ENCODE data around the gene KRTAP5-7. TPM values are rescaled to one million over a fixed set of nuclear protein-coding genes. Genes with fewer than 3 reads are reported as not detected.

KRTAP5-7 gene
- total RNA-seq, 1 experiment from 2014 or later: not detected

- H3K4me3 ChIP-seq (ENCODE audit: low read depth, low read length): no peak overlapping the region
- no TSS peak for BruUV-seq (replicated peaks)
- Mint-ChIP-seq H3K4me1 (ENCODE audit: low read depth, unreplicated experiment) (peaks cover 24% of the 10 kb centered on the region), H3K9me3 (ENCODE audit: unreplicated experiment) (peaks cover 4% of the 10 kb centered on the region), H3K27me3 (ENCODE audit: insufficient read depth, unreplicated experiment) (no peaks in the 10 kb centered on the region), H3K4me3 (ENCODE audit: unreplicated experiment) (no peak overlapping the region), H3K27ac (ENCODE audit: unreplicated experiment) (no peak overlapping the region), H3K36me3 (ENCODE audit: insufficient read depth, unreplicated experiment) (no peaks in the 10 kb centered on the region)
- H3K36me3 ChIP-seq (ENCODE audit: control insufficient read depth, insufficient read depth, low read length): no peaks in the 10 kb centered on the region
- CTCF ChIA-PET: interaction anchor here (0.9 kb wide), 1 partner anchor 37 kb away, joined by 3 read pairs; no protein-coding TSS in a partner anchor
- H3K9me3 ChIP-seq: no peaks in the 10 kb centered on the region
- intact Hi-C loops (cut with micrococcal nuclease; ENCODE audit: unreplicated experiment): no loop called here
- POLR2A ChIA-PET: no interaction called here
- DNase-seq: peak in 1 of 2 experiments; percentile 30
- TF ChIP-seq CTCF (IDR thresholded peaks at IDR 0.05; ENCODE audit: insufficient read depth in 1 of 2, low read depth in 1 of 2, low read length in 1 of 2, severe bottlenecking in 1 of 2, unreplicated experiment in 1 of 2): no peak
- no peaks in the 10 kb centered on the region for H3K27me3 ChIP-seq (replicated peaks; ENCODE audit: control insufficient read depth, insufficient read depth, low read length)
- H3K4me1 ChIP-seq: peaks cover 19% of the 10 kb centered on the region
These were observed 1.1 kb upstream of the KRTAP5-7 start for GRCh38 chr11:71525938-71526495.

- no peak for TF ChIP-seq CTCF (IDR thresholded peaks at IDR 0.05; ENCODE audit: insufficient read depth in 1 of 2, low read depth in 1 of 2, low read length in 1 of 2, severe bottlenecking in 1 of 2, unreplicated experiment in 1 of 2)
- Mint-ChIP-seq H3K27ac (ENCODE audit: unreplicated experiment) (no peak overlapping the region), H3K36me3 (ENCODE audit: insufficient read depth, unreplicated experiment) (no peaks in the 10 kb centered on the region), H3K27me3 (ENCODE audit: insufficient read depth, unreplicated experiment) (no peaks in the 10 kb centered on the region), H3K4me1 (ENCODE audit: low read depth, unreplicated experiment) (peaks cover 24% of the 10 kb centered on the region), H3K9me3 (ENCODE audit: unreplicated experiment) (no peaks in the 10 kb centered on the region), H3K4me3 (ENCODE audit: unreplicated experiment) (no peak overlapping the region)
- Histone ChIP-seq H3K9me3 (no peaks in the 10 kb centered on the region), H3K4me1 (peaks cover 19% of the 10 kb centered on the region), H3K36me3 (ENCODE audit: control insufficient read depth, insufficient read depth, low read length) (no peaks in the 10 kb centered on the region), H3K27me3 (replicated peaks; ENCODE audit: control insufficient read depth, insufficient read depth, low read length) (no peaks in the 10 kb centered on the region), H3K4me3 (ENCODE audit: low read depth, low read length) (no peak overlapping the region)
- intact Hi-C loops (cut with micrococcal nuclease; ENCODE audit: unreplicated experiment): no loop called here
- no TSS peak for BruUV-seq (replicated peaks)
- DNase-seq: peak in 1 of 2 experiments; percentile 27
- POLR2A ChIA-PET: interaction anchor here (0.6 kb wide), 1 partner anchor 574 kb away, joined by 3 read pairs; no protein-coding TSS in a partner anchor
- CTCF ChIA-PET: interaction anchor here (0.6 to 0.7 kb wide), 2 partner anchors 36 to 1044 kb away, joined by 3 to 7 read pairs; no protein-coding TSS in a partner anchor
These were observed 626 bp downstream of the KRTAP5-7 start for GRCh38 chr11:71527576-71528210.

GRCh38 chr11:71530602-71531001, 3.5 kb downstream of the KRTAP5-7 start:
- Mint-ChIP-seq H3K4me1 (ENCODE audit: low read depth, unreplicated experiment) (peaks cover 28% of the 10 kb centered on the region), H3K4me3 (ENCODE audit: unreplicated experiment) (no peak overlapping the region), H3K27ac (ENCODE audit: unreplicated experiment) (no peak overlapping the region), H3K36me3 (ENCODE audit: insufficient read depth, unreplicated experiment) (no peaks in the 10 kb centered on the region), H3K9me3 (ENCODE audit: unreplicated experiment) (no peaks in the 10 kb centered on the region), H3K27me3 (ENCODE audit: insufficient read depth, unreplicated experiment) (no peaks in the 10 kb centered on the region)
- POLR2A ChIA-PET: no interaction called here
- Histone ChIP-seq H3K4me1 (peaks cover 16% of the 10 kb centered on the region), H3K27me3 (replicated peaks; ENCODE audit: control insufficient read depth, insufficient read depth, low read length) (no peaks in the 10 kb centered on the region), H3K4me3 (ENCODE audit: low read depth, low read length) (no peak overlapping the region), H3K9me3 (no peaks in the 10 kb centered on the region), H3K36me3 (ENCODE audit: control insufficient read depth, insufficient read depth, low read length) (no peaks in the 10 kb centered on the region)
- intact Hi-C loops (cut with micrococcal nuclease; ENCODE audit: unreplicated experiment): no loop called here
- no TSS peak for BruUV-seq (replicated peaks)
- CTCF ChIA-PET: no interaction called here
- no peak for TF ChIP-seq CTCF (IDR thresholded peaks at IDR 0.05; ENCODE audit: insufficient read depth in 1 of 2, low read depth in 1 of 2, low read length in 1 of 2, severe bottlenecking in 1 of 2, unreplicated experiment in 1 of 2)
- peak in 1 of 2 experiments; percentile 30 for DNase-seq
